SK-N-SH treated with all-trans-retinoic acid at 6 μM for 48 hours (cell line): ENCODE data around the gene CNGB1.

ENCODE experiments used
- ARNTL ChIP-seq: fragments of 450-650 bp; formaldehyde crosslinking; IDR thresholded peaks from 2 replicates; pipeline ENCODE4 v1.5.0; 2020; ENCODE audit warnings: low read depth, mild to moderate bottlenecking, moderate library complexity, borderline replicate concordance
- CSDC2 ChIP-seq: fragments of 250-450 bp; sonication (Bioruptor Pico); IDR thresholded peaks from 2 replicates; pipeline ENCODE4 v1.5.0; 2020; ENCODE audit warnings: mild to moderate bottlenecking, moderate library complexity
- ZFP3 ChIP-seq: fragments of 250-450 bp; sonication (Bioruptor Pico); IDR thresholded peaks from 2 replicates; pipeline ENCODE4 v1.5.0; 2020; ENCODE audit warnings: mild to moderate bottlenecking, moderate library complexity
- ZFP30 ChIP-seq: fragments of 450-650 bp; formaldehyde crosslinking; IDR thresholded peaks from 2 replicates; pipeline ENCODE4 v1.5.0; 2022; ENCODE audit warnings: mild to moderate bottlenecking, moderate library complexity
- TF ChIP-seq, protein P1 (sequence below): fragments of 250-450 bp; sonication (Bioruptor Pico); IDR thresholded peaks from 2 replicates; pipeline ENCODE4 v1.8.0; 2020; ENCODE audit warnings: mild to moderate bottlenecking, moderate library complexity, borderline replicate concordance

DNA sequence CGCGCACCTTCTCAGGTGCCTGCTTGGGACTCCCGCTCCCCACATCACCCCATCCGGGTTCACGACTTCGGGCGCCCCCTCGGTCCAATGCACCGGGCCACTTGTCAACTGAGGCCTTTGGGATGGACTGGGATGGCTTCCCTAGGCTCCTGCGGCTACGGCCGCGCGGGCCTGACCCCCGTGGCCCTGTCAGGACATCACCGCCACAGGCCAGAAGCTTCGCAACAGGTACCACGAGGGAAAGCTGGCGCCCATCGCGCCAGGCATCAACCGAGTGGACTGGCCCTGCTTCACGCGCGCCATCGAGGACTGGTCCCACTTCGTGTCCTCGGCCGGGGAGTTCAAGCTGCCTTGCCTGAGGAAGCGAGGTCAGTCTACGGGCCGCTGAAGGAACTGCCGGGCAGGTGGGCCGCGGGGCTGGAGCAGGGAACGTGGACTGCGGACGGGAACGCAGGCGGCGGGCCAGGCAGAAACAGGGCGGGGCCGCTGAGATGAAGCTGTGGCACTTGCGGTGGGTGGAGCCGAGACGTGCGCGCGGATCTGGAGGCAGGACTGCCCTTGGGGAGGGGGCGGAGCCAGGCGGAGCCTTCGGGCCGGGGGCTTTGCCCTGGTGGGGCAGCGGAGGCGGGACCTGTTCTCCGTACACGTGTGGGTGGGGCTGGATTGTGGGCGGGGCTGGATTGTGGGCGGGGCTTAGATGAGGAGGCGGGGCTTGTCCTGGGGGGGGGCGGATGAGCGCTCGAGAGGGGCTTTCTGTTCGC lies 13.7 kb upstream of the CNGB1 start:
- TF ChIP-seq ZFP3 (CRISPR knock-in tag) (no peak), CSDC2 (no peak), ARNTL (no peak), ZFP30 (no peak)
- TF ChIP-seq, protein P1, sequence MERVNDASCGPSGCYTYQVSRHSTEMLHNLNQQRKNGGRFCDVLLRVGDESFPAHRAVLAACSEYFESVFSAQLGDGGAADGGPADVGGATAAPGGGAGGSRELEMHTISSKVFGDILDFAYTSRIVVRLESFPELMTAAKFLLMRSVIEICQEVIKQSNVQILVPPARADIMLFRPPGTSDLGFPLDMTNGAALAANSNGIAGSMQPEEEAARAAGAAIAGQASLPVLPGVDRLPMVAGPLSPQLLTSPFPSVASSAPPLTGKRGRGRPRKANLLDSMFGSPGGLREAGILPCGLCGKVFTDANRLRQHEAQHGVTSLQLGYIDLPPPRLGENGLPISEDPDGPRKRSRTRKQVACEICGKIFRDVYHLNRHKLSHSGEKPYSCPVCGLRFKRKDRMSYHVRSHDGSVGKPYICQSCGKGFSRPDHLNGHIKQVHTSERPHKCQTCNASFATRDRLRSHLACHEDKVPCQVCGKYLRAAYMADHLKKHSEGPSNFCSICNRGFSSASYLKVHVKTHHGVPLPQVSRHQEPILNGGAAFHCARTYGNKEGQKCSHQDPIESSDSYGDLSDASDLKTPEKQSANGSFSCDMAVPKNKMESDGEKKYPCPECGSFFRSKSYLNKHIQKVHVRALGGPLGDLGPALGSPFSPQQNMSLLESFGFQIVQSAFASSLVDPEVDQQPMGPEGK (CRISPR knock-in tag): no peak
